GM21529 (cell line): Measurements from ENCODE around the gene CKS1B.

Experiments used
- ATAC-seq: cut with Tn5 transposase; IDR thresholded peaks from one replicate; pipeline ENCODE4 v1.9.1; 2021; ENCODE audit not compliant: unreplicated experiment

CKS1B gene

GRCh38 chr1:154945962-154946850, 28.3 kb upstream of the CKS1B start:
- ATAC-seq, result no peak

- ATAC-seq, result no peak
Observed at GRCh38 chr1:154948079-154948478, 26.4 kb upstream of the CKS1B start.

GRCh38 chr1:154951901-154952657, 22.4 kb upstream of the CKS1B start:
- ATAC-seq, result no peak

GRCh38 chr1:154952664-154953063, 21.8 kb upstream of the CKS1B start:
- ATAC-seq, result no peak

GRCh38 chr1:154953611-154954038, 20.9 kb upstream of the CKS1B start:
- no peak for ATAC-seq

GRCh38 chr1:154954541-154954940, 19.9 kb upstream of the CKS1B start:
- no peak for ATAC-seq

GRCh38 chr1:154955039-154955717, 19.3 kb upstream of the CKS1B start:
- ATAC-seq, result peak; percentile 66

- peak; percentile 68 for ATAC-seq
Observed at GRCh38 chr1:154955718-154956543, 18.6 kb upstream of the CKS1B start, which contains the start of gene PBXIP1. Gene PBXIP1, minus strand, starts transcription at chr1:154956099. Its CDS starts 2,378 bp downstream, at chr1:154953721.

GRCh38 chr1:154956544-154956941, 17.9 kb upstream of the CKS1B start:
- no peak for ATAC-seq

- no peak for ATAC-seq
Observed at GRCh38 chr1:154957091-154957657, 17.3 kb upstream of the CKS1B start.

- no peak for ATAC-seq
Observed at GRCh38 chr1:154958036-154958435, 16.4 kb upstream of the CKS1B start.

GRCh38 chr1:154958681-154959425, 15.6 kb upstream of the CKS1B start:
- no peak for ATAC-seq

GRCh38 chr1:154959426-154959780, 15.1 kb upstream of the CKS1B start:
- no peak for ATAC-seq

GRCh38 chr1:154960446-154961136, 13.9 kb upstream of the CKS1B start:
- no peak for ATAC-seq

GRCh38 chr1:154961207-154962155, 13.0 kb upstream of the CKS1B start, which contains the start of gene PYGO2:
Gene PYGO2, minus strand, starts transcription at chr1:154961782. Its CDS starts 206 bp downstream, at chr1:154961576.
- peak; percentile 74 for ATAC-seq

GRCh38 chr1:154962156-154962749, 12.2 kb upstream of the CKS1B start:
- no peak for ATAC-seq

GRCh38 chr1:154962795-154963330, 11.6 kb upstream of the CKS1B start:
- no peak for ATAC-seq
